ENCODE data around the gene ABCC8.

GRCh38 chr11:17369684-17370243 lies 106.9 kb downstream of the ABCC8 start:
- no peak for TF ChIP-seq POLR2AphosphoS5 (IDR thresholded peaks at IDR 0.05)
- TF ChIP-seq CTCF (IDR thresholded peaks at IDR 0.05), result no peak
- no peak for TF ChIP-seq POLR2A (IDR thresholded peaks at IDR 0.05)

Data from transverse colon (tissue), 4 donors.